Left ventricle myocardium inferior (tissue), 1 donor: ENCODE measurements around the gene KLHL11. TPM values are rescaled to one million over a fixed set of nuclear protein-coding genes. Genes with fewer than 3 reads are reported as not detected.
A peak's percentile ranks its signal among the peaks of the same experiment; 100 is the strongest.

Experiments
- DNase-seq: peaks from one replicate; pipeline ENCODE4 v3.0.0-alpha.2; 2020
- H3K27ac ChIP-seq: fragments of 200-600 bp; replicated peaks from 2 replicates; pipeline ENCODE4 v1.8.0; 2021
- H3K27me3 ChIP-seq: fragments of 200-600 bp; 2 replicates; pipeline ENCODE4 v1.8.0; 2021; ENCODE audit warnings: low read depth
- H3K36me3 ChIP-seq: fragments of 200-600 bp; 2 replicates; pipeline ENCODE4 v1.8.0; 2021
- H3K4me1 ChIP-seq: fragments of 200-600 bp; 2 replicates; pipeline ENCODE4 v1.8.0; 2021
- H3K4me3 ChIP-seq: fragments of 200-600 bp; 2 replicates; pipeline ENCODE4 v1.8.0; 2021; ENCODE audit warnings: mild to moderate bottlenecking, moderate library complexity
- H3K9me3 ChIP-seq: fragments of 200-600 bp; replicated peaks from 2 replicates; pipeline ENCODE4 v1.8.0; 2021
- CTCF ChIP-seq: fragments of 200-600 bp; IDR thresholded peaks from 2 replicates; pipeline ENCODE4 v1.8.0; 2021; ENCODE audit warnings: antibody characterized with exemption, mild to moderate bottlenecking, borderline replicate concordance
- intact Hi-C: fragments of 100-400 bp; cut with micrococcal nuclease; formaldehyde crosslinking; loops from one replicate; pipeline ENCODE4 v1.11.0; 2022
- long read RNA-seq: library from polyadenylated mRNA; unstranded; transcript quantifications from one replicate; pipeline ENCODE4 v2.0.0, GENCODE V29; 2021
- total RNA-seq: library from RNA; stranded (reverse); fragmentation: NEBNext Ultra II Directional; extraction: Animal tissue kit (Norgen Biotek cat#: 25700); gene quantifications from one replicate; pipeline ENCODE4 v1.2.1, GENCODE V29; 2021
- donor health status: DM: no; HTN: yes; CAD: no; lungs with severe emphysema.

Gene KLHL11
- 3.5 TPM for total RNA-seq
- long read RNA-seq: 0 reads

DNA sequence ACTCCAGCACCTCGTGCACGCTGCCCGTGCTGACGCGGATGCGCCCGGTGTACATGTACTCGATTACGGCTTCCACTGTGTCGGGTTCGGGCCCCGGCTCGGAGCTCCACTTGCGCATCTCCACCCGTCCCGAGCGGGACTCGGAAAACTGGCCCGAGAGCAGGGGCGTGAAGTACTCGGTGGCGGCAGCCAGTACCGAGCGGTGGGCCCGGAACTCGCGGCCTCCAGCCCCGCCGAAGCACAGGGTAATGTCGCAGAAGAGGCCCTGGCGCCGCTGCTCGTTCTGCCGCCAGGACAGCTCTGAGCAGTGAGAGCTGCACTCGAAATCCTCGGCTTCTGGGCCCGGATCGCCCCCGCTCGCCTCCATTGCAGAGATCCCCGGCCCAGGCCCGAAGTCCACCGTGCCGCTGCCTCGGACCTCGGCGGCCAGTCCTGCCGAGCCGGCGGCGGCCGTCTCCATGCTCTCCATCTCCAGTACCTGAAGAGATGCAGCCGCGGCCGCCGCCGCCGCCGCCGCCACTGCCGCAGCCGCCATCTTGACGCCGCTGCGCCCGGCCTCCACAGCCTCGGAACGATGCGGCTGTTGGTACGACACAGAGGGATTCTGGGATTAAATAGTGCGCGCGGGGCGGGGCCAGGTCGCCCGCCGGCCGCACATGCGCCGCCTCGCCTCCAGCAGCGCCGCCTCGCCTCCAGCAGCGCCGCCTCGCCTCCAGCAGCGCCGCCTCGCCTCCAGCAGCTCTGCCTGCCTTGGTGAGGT lies at the start of gene KLHL11:
Gene KLHL11, minus strand, starts transcription at position 588 of the 760 bp plus-strand sequence. Its CDS starts 53 bp downstream, at position 535.
- Histone ChIP-seq H3K9me3 (no peaks in the 10 kb centered on the region), H3K4me3 (peak within 1 kb of the TSS; percentile 97), H3K27ac (peak within 1 kb of the TSS; percentile 94), H3K36me3 (peaks cover 29% of the 10 kb centered on the region), H3K4me1 (peaks cover 56% of the 10 kb centered on the region), H3K27me3 (no peaks in the 10 kb centered on the region)
- intact Hi-C loops: no loop called here
- peak; percentile 91 for DNase-seq
- peak; percentile 31 for TF ChIP-seq CTCF

GRCh38 chr17:41915020-41915419 lies 49.8 kb upstream of the KLHL11 start:
- no peaks in the 10 kb centered on the region for H3K27me3 ChIP-seq
- intact Hi-C loops: no loop called here
- H3K9me3 ChIP-seq: no peaks in the 10 kb centered on the region
- peaks cover 59% of the 10 kb centered on the region for H3K4me1 ChIP-seq
- no peak overlapping the region for H3K27ac ChIP-seq
- H3K4me3 ChIP-seq: no peak overlapping the region
- H3K36me3 ChIP-seq: peaks cover 38% of the 10 kb centered on the region
- TF ChIP-seq CTCF: no peak
- no peak for DNase-seq

- Histone ChIP-seq H3K36me3 (peaks cover 44% of the 10 kb centered on the region), H3K27ac (no peak overlapping the region), H3K27me3 (no peaks in the 10 kb centered on the region), H3K4me1 (peaks cover 53% of the 10 kb centered on the region), H3K9me3 (no peaks in the 10 kb centered on the region), H3K4me3 (no peak overlapping the region)
- intact Hi-C loops: no loop called here
- TF ChIP-seq CTCF: no peak
- no peak for DNase-seq
Observed at GRCh38 chr17:41914358-41914766, 49.1 kb upstream of the KLHL11 start.

GRCh38 chr17:41913798-41914197 lies 48.6 kb upstream of the KLHL11 start:
- peaks cover 50% of the 10 kb centered on the region for H3K36me3 ChIP-seq
- no peak for DNase-seq
- H3K4me3 ChIP-seq: no peak overlapping the region
- H3K27ac ChIP-seq: no peak overlapping the region
- H3K4me1 ChIP-seq: peaks cover 49% of the 10 kb centered on the region
- H3K27me3 ChIP-seq: no peaks in the 10 kb centered on the region
- H3K9me3 ChIP-seq: no peaks in the 10 kb centered on the region
- TF ChIP-seq CTCF: no peak
- intact Hi-C loops: no loop called here

DNA sequence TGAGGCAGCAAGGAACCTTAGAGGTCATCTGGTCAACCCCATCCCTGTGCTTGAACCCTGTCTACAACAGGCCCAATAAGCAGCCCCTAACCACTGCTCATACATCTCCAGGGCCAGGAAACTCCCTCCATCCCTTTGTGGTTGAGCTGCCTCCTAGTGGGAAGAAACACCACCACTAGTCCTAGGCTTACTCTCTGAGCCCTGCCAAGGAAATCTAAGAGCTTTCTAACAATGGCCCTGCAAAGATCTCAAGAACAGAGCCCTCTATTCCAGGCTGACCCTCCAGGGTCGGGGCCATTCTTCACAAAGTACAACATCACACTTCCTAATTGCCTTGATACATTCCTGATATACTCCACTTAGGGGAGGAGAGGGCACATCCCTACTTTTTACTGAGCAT lies 47.7 kb upstream of the KLHL11 start:
- Histone ChIP-seq H3K4me3 (no peak overlapping the region), H3K27ac (no peak overlapping the region), H3K9me3 (no peaks in the 10 kb centered on the region), H3K27me3 (no peaks in the 10 kb centered on the region), H3K4me1 (peaks cover 41% of the 10 kb centered on the region), H3K36me3 (peaks cover 59% of the 10 kb centered on the region)
- no peak for DNase-seq
- intact Hi-C loops: no loop called here
- no peak for TF ChIP-seq CTCF
